Sigmoid colon (tissue), 7 donors: ENCODE data around the gene RPTOR. TPM values are rescaled to one million over a fixed set of nuclear protein-coding genes. Genes with fewer than 3 reads are reported as not detected.

Experiments used
- DNase-seq: peaks from one replicate; pipeline ENCODE4 v3.0.0-alpha.2; 2019
- H3K27ac ChIP-seq, 4 donors: fragments of 200-600 bp; sonication (generic); one replicate each; pipeline ENCODE4 v1.5.1; 2016 to 2019; ENCODE audit warnings: mild to moderate bottlenecking in 1 of 4
- H3K27me3 ChIP-seq, 3 donors: fragments of 200-600 bp; sonication (generic); one replicate each; pipeline ENCODE4 v1.5.1; 2019; ENCODE audit warnings: mild to moderate bottlenecking in 1 of 3
- H3K36me3 ChIP-seq, 4 donors: fragments of 200-600 bp; sonication (generic); one replicate each; pipeline ENCODE4 v1.5.1; 2016 to 2019
- H3K4me1 ChIP-seq, 4 donors: fragments of 200-600 bp; sonication (generic); one replicate each; pipeline ENCODE4 v1.5.1; 2017 to 2019
- H3K4me3 ChIP-seq, 4 donors: fragments of 200-600 bp; sonication (generic); one replicate each; pipeline ENCODE4 v1.5.1; 2017 to 2019; ENCODE audit warnings: mild to moderate bottlenecking in 2 of 4, moderate library complexity in 1 of 4
- H3K9me3 ChIP-seq, 4 donors: fragments of 200-600 bp in 3 of 4; sonication (generic) in 3 of 4; one replicate each; pipeline versions ENCODE4 v1.5.1 to v1.6.1; 2013 to 2019
- CTCF ChIP-seq, 4 experiments: fragments of 450-650 bp in 3 of 4; fragments of 200-600 bp in 1 of 4; IDR thresholded peaks; one replicate each; pipeline ENCODE4 v1.5.1; 2016 to 2019; ENCODE audit warnings: antibody characterized with exemption in 4 of 4, mild to moderate bottlenecking in 3 of 4, moderate library complexity in 2 of 4
- EP300 ChIP-seq, 4 donors: sonication (generic); formaldehyde crosslinking; IDR thresholded peaks; one replicate each; pipeline ENCODE4 v1.6.1; 2017; ENCODE audit warnings: antibody characterized with exemption in 4 of 4
- POLR2A ChIP-seq, 2 donors: fragments of 450-650 bp; IDR thresholded peaks; one replicate each; pipeline ENCODE4 v1.6.1; 2016; ENCODE audit warnings: antibody characterized with exemption in 2 of 2, mild to moderate bottlenecking in 2 of 2, moderate library complexity in 2 of 2
- POLR2AphosphoS5 ChIP-seq, 4 donors: sonication (generic); formaldehyde crosslinking; IDR thresholded peaks; one replicate each; pipeline ENCODE4 v1.6.1; 2017; ENCODE audit warnings: antibody characterized with exemption in 4 of 4
- WGBS, 2 donors: extraction: QIAGEN DNeasy Blood & Tissue Kit; methylation state at CpG; one replicate each; pipeline ENCODE4 v1.1.7; 2013; 5-methylcytosine and 5-hydroxymethylcytosine counted together
- intact Hi-C: fragments of 100-400 bp; cut with DNase I; formaldehyde crosslinking; loops from one replicate; pipeline ENCODE4 v1.15.1; 2023
- polyA plus RNA-seq, 3 donors: library from polyadenylated mRNA; stranded (reverse); fragments of 200-250 nt; gene quantifications; one replicate each; pipeline ENCODE4 v1.2.3, GENCODE V29; 2013
- total RNA-seq, 4 donors: library from RNA; depleted of rRNA; stranded (reverse); fragments of >200 nt; gene quantifications; one replicate each; pipeline ENCODE4 v1.1.0, GENCODE V29; 2016
- donor health status: healthy with polysubstance abuse.
- donor health status: Bipolar disorder and iron deficiency.
- donor health status: healthy.

RPTOR gene
- total and polyA plus RNA-seq, 7 donors, result 3.7 to 68.7 (median 22.9) TPM

GRCh38 chr17:80983545-80983944 lies 438.9 kb downstream of the RPTOR start:
- Histone ChIP-seq H3K4me1 (peaks cover 4 to 52% (median 48%) of the 10 kb centered on the region in 4 donors), H3K27ac (peak overlapping the region in 3 of 4 donors; percentile 72 to 83 (median 79)), H3K9me3 (no peaks in the 10 kb centered on the region), H3K27me3 (no peaks in the 10 kb centered on the region), H3K36me3 (no peaks in the 10 kb centered on the region), H3K4me3 (no peak overlapping the region)
- TF ChIP-seq CTCF (IDR thresholded peaks at IDR 0.05) (no peak), EP300 (IDR thresholded peaks at IDR 0.05) (no peak), POLR2AphosphoS5 (IDR thresholded peaks at IDR 0.05) (no peak), POLR2A (IDR thresholded peaks at IDR 0.05) (no peak)
- intact Hi-C loops, result no loop called here
- WGBS, 2 donors, result 80 to 85% methylated on average over 17 of the region's 17 CpGs
- DNase-seq, result no peak

GRCh38 chr17:80984749-80985148 lies 440.1 kb downstream of the RPTOR start:
- Histone ChIP-seq H3K4me3 (no peak overlapping the region), H3K9me3 (no peaks in the 10 kb centered on the region), H3K36me3 (no peaks in the 10 kb centered on the region), H3K27me3 (no peaks in the 10 kb centered on the region), H3K4me1 (peaks cover 4 to 64% (median 59%) of the 10 kb centered on the region in 4 donors), H3K27ac (peak overlapping the region; percentile 71 to 83 (median 76))
- TF ChIP-seq CTCF (IDR thresholded peaks at IDR 0.05) (peak in 3 of 4 experiments; percentile 6 to 26 (median 13)), POLR2A (IDR thresholded peaks at IDR 0.05) (no peak), EP300 (IDR thresholded peaks at IDR 0.05) (no peak), POLR2AphosphoS5 (IDR thresholded peaks at IDR 0.05) (peak in 1 of 4 donors; percentile 63)
- intact Hi-C loops, result loop anchor here (5.0 kb wide), 1 partner anchor 258 kb away; no protein-coding TSS in a partner anchor
- DNase-seq, result no peak
- WGBS, 2 donors, result 47 to 66% methylated on average over 7 of the region's 7 CpGs

GRCh38 chr17:80986046-80986445 lies 441.4 kb downstream of the RPTOR start:
- Histone ChIP-seq H3K4me1 (peaks cover under 1 to 61% (median 55%) of the 10 kb centered on the region in 4 donors), H3K36me3 (no peaks in the 10 kb centered on the region), H3K27ac (peak overlapping the region in 3 of 4 donors; percentile 64 to 83 (median 79)), H3K9me3 (no peaks in the 10 kb centered on the region), H3K4me3 (no peak overlapping the region), H3K27me3 (no peaks in the 10 kb centered on the region)
- TF ChIP-seq POLR2AphosphoS5 (IDR thresholded peaks at IDR 0.05) (no peak), EP300 (IDR thresholded peaks at IDR 0.05) (no peak), CTCF (IDR thresholded peaks at IDR 0.05) (no peak), POLR2A (IDR thresholded peaks at IDR 0.05) (no peak)
- no peak for DNase-seq
- intact Hi-C loops, result loop anchor here (5.0 kb wide), 1 partner anchor 256 kb away; no protein-coding TSS in a partner anchor
- 73 to 86% methylated on average over 7 of the region's 7 CpGs for WGBS, 2 donors

- no peaks in the 10 kb centered on the region for H3K27me3 ChIP-seq
- no peaks in the 10 kb centered on the region for H3K9me3 ChIP-seq
- peak overlapping the region in 3 of 4 donors; percentile 64 to 79 (median 70) for H3K27ac ChIP-seq
- H3K4me3 ChIP-seq, result no peak overlapping the region
- no peaks in the 10 kb centered on the region for H3K36me3 ChIP-seq
- DNase-seq, result no peak
- WGBS, 2 donors, result 54 to 77% methylated on average over 18 of the region's 18 CpGs
- H3K4me1 ChIP-seq, result peaks cover 0 to 58% (median 49%) of the 10 kb centered on the region in 4 donors
- intact Hi-C loops, result loop anchor here (5.0 kb wide), 1 partner anchor 255 kb away; no protein-coding TSS in a partner anchor
- TF ChIP-seq CTCF (IDR thresholded peaks at IDR 0.05), result no peak
- no peak for TF ChIP-seq POLR2A (IDR thresholded peaks at IDR 0.05)
- TF ChIP-seq EP300 (IDR thresholded peaks at IDR 0.05), result no peak
- no peak for TF ChIP-seq POLR2AphosphoS5 (IDR thresholded peaks at IDR 0.05)
Measured at GRCh38 chr17:80986816-80987475, 442.3 kb downstream of the RPTOR start.
